ENCODE results near the gene ZDHHC8. TPM values are rescaled to one million over a fixed set of nuclear protein-coding genes. Genes with fewer than 3 reads are reported as not detected.

ZDHHC8 gene
- total and polyA plus RNA-seq, 10 of the 15 experiments (the other 5 are each of a cell fraction or from before 2014, with no cell fraction given): 0.03 to 46.3 (median 5.3) TPM

- TF ChIP-seq SKIL (IDR thresholded peaks at IDR 0.05; ENCODE audit: low read depth, poor library complexity, severe bottlenecking): no peak
- TF ChIP-seq RUNX3 (IDR thresholded peaks at IDR 0.05; ENCODE audit: low read length): no peak
- no peak for TF ChIP-seq EED (IDR thresholded peaks at IDR 0.05; ENCODE audit: low read depth)
These were observed 55.4 kb downstream of the ZDHHC8 start (continued) for GRCh38 chr22:20186871-20187546.

- POLR2A ChIA-PET: no interaction called here
- Histone ChIP-seq H2AFZ (ENCODE audit: control insufficient read depth, low read depth, low read length) (no peak overlapping the region), H4K20me1 (ENCODE audit: control insufficient read depth, insufficient read depth) (no peaks in the 10 kb centered on the region), H3K4me2 (ENCODE audit: control insufficient read depth, insufficient read depth) (no peak overlapping the region), H3K79me2 (ENCODE audit: control insufficient read depth, insufficient read depth, low read length) (no peaks in the 10 kb centered on the region), H3K27ac (ENCODE audit: control insufficient read depth, insufficient read depth) (no peak overlapping the region), H3K9me3 (replicated peaks; ENCODE audit: control insufficient read depth, insufficient read depth, low read length) (no peaks in the 10 kb centered on the region), H3K4me3 (no peak overlapping the region), H3K4me1 (ENCODE audit: control insufficient read depth, insufficient read depth, low read length) (no peaks in the 10 kb centered on the region), H3K27me3 (replicated peaks in 1 of 2; ENCODE audit: control insufficient read depth in 2 of 2, insufficient read depth in 2 of 2, low read length in 1 of 2) (no peaks in the 10 kb centered on the region), H3K9ac (ENCODE audit: control insufficient read depth, insufficient read depth, low read length) (no peak overlapping the region), H3K36me3 (ENCODE audit: control insufficient read depth in 2 of 2, insufficient read depth in 2 of 2, low read length in 1 of 2) (no peaks in the 10 kb centered on the region)
- SMC1A ChIA-PET (ENCODE audit: uncharacterized antibody, unreplicated experiment): no interaction called here
- RAD21 ChIA-PET (ENCODE audit: unreplicated experiment): no interaction called here
- intact Hi-C loops (cut with micrococcal nuclease; ENCODE audit: unreplicated experiment) (no loop called here), in situ Hi-C loops (cut with MboI) (no loop called here)
- DNase-seq (ENCODE audit: low read depth, low spot score): no peak
- no peak for TF ChIP-seq SMAD5 (IDR thresholded peaks at IDR 0.05; ENCODE audit: low read depth)
- TF ChIP-seq CHD2 (IDR thresholded peaks at IDR 0.05; ENCODE audit: borderline replicate concordance, low read depth, low read length): no peak
- no peak for TF ChIP-seq SP1 (IDR thresholded peaks at IDR 0.05; ENCODE audit: low read depth, low read length)
- TF ChIP-seq TAF1 (IDR thresholded peaks at IDR 0.05; ENCODE audit: borderline replicate concordance, low read depth, low read length): no peak
- TF ChIP-seq YBX1 (IDR thresholded peaks at IDR 0.05): no peak
- BruUV-seq (replicated peaks): no TSS peak
- no peak for ATAC-seq
- CTCF ChIA-PET: interaction anchor here (2.4 kb wide), 1 partner anchor 50 kb away, joined by 6 read pairs; no protein-coding TSS in a partner anchor
- 31% methylated on average over 12 of the region's 12 CpGs for WGBS (ENCODE audit: insufficient coverage, insufficient replicate concordance, low lambda C conversion rate, missing lambda C conversion rate)
- no peak for FAIRE-seq
These were observed 56.4 kb downstream of the ZDHHC8 start for GRCh38 chr22:20187777-20188566.

Measured in GM12878 (cell line).